Measurements from ENCODE around the gene FYN. TPM values are rescaled to one million over a fixed set of nuclear protein-coding genes. Genes with fewer than 3 reads are reported as not detected.

The FYN gene
- total and polyA plus RNA-seq, 2 of the 8 experiments (the other 6 are each of a cell fraction or from before 2014, with no cell fraction given) = 46.8 to 97.2 TPM

GRCh38 chr6:111750153-111750552, 123.1 kb downstream of the FYN start (continued):
- TF ChIP-seq E2F6 (IDR thresholded peaks at IDR 0.05) (no peak), JUND (IDR thresholded peaks at IDR 0.05; ENCODE audit: low read length) (no peak), SP2 (IDR thresholded peaks at IDR 0.05; ENCODE audit: low read length) (no peak)
